MV-4-11 (cell line): Measurements from ENCODE around the gene C1orf174.

Source experiments
- DNase-seq: peaks from one replicate; lab custom pipeline; 2025; lab: John Stamatoyannopoulos, UW

C1orf174 gene

GRCh38 chr1:3909615-3910014, 9.5 kb upstream of the C1orf174 start:
- DNase-seq = no peak

- no peak for DNase-seq
These were observed 8.9 kb upstream of the C1orf174 start for GRCh38 chr1:3908886-3909517.

- no peak for DNase-seq
These were observed 7.6 kb upstream of the C1orf174 start for GRCh38 chr1:3907621-3908165.

GRCh38 chr1:3907031-3907534, 7.0 kb upstream of the C1orf174 start:
- DNase-seq = no peak

GRCh38 chr1:3906672-3907020, 6.6 kb upstream of the C1orf174 start:
- no peak for DNase-seq

- DNase-seq = peak; percentile 40
These were observed 6.0 kb upstream of the C1orf174 start for GRCh38 chr1:3905953-3906671.

GRCh38 chr1:3905266-3905952, 5.3 kb upstream of the C1orf174 start:
- DNase-seq = peak; percentile 49

- DNase-seq = no peak
These were observed 4.7 kb upstream of the C1orf174 start for GRCh38 chr1:3904843-3905185.

GRCh38 chr1:3904006-3904842, 4.2 kb upstream of the C1orf174 start:
- DNase-seq = no peak

GRCh38 chr1:3903141-3904005, 3.3 kb upstream of the C1orf174 start:
- DNase-seq = no peak

GRCh38 chr1:3902571-3903091, 2.6 kb upstream of the C1orf174 start:
- DNase-seq = no peak

GRCh38 chr1:3902111-3902511, 2.0 kb upstream of the C1orf174 start:
- no peak for DNase-seq

- DNase-seq = peak; percentile 92
These were observed 977 bp upstream of the C1orf174 start for GRCh38 chr1:3900969-3901529.

GRCh38 chr1:3899754-3900149, 320 bp downstream of the C1orf174 start:
- no peak for DNase-seq

GRCh38 chr1:3898994-3899753, 898 bp downstream of the C1orf174 start:
- DNase-seq = peak; percentile 9

GRCh38 chr1:3898475-3898735, 1.7 kb downstream of the C1orf174 start:
- DNase-seq = no peak

GRCh38 chr1:3896396-3897000, 3.6 kb downstream of the C1orf174 start:
- DNase-seq = peak; percentile 53

- no peak for DNase-seq
These were observed 4.1 kb downstream of the C1orf174 start for GRCh38 chr1:3895951-3896325.

- DNase-seq = no peak
These were observed 4.7 kb downstream of the C1orf174 start for GRCh38 chr1:3895279-3895950.
